PC-9 (cell line): ENCODE results near the gene TTBK2. TPM values are rescaled to one million over a fixed set of nuclear protein-coding genes. Genes with fewer than 3 reads are reported as not detected.

Experiments
- BruUV-seq: library from RNA; stranded (reverse); fragments of 400-500 nt; replicated peaks from 2 replicates; lab custom pipeline; 2021; lab: Mats Ljungman, UMichigan
- CTCF ChIA-PET: fragments of 300-600 bp; sonication (Branson Sonifier 250); formaldehyde crosslinking; loops from one replicate; lab custom pipeline; 2022; ENCODE audit warnings: antibody characterized with exemption; lab: Charles Lee
- POLR2A ChIA-PET: fragments of 300-600 bp; sonication (Branson Sonifier 250); formaldehyde crosslinking; loops from one replicate; lab custom pipeline; 2022; ENCODE audit warnings: antibody characterized with exemption; ENCODE audit not compliant: unreplicated experiment; lab: Charles Lee
- DNase-seq, 2 experiments: peaks; one replicate each; pipeline versions ENCODE4 v3.0.0 to v3.0.0-alpha.2; 2015 to 2022; ENCODE audit warnings: mixed read lengths in 1 of 2
- H2AFZ ChIP-seq: fragments of 200-600 bp; sonication (generic); 2 replicates; pipeline ENCODE4 v1.8.1; 2017; ENCODE audit warnings: antibody characterized with exemption
- H3F3A ChIP-seq: fragments of 200-600 bp; sonication (generic); 2 replicates; pipeline ENCODE4 v1.8.1; 2017; ENCODE audit warnings: antibody characterized with exemption, mild to moderate bottlenecking, low read depth; ENCODE audit not compliant: insufficient read depth
- H3K27ac ChIP-seq: fragments of 200-600 bp; sonication (generic); 2 replicates; pipeline ENCODE4 v1.6.1; 2016; ENCODE audit warnings: mixed run types
- H3K27me3 ChIP-seq: fragments of 200-600 bp; sonication (generic); 2 replicates; pipeline ENCODE4 v1.6.1; 2016; ENCODE audit warnings: low read depth, mixed run types; ENCODE audit not compliant: insufficient read depth
- H3K36me3 ChIP-seq: fragments of 200-600 bp; sonication (generic); 2 replicates; pipeline ENCODE4 v1.6.1; 2016; ENCODE audit warnings: low read depth, mixed run types
- H3K4me1 ChIP-seq: fragments of 200-600 bp; sonication (generic); replicated peaks from 2 replicates; pipeline ENCODE4 v1.6.1; 2016; ENCODE audit warnings: mixed run types; ENCODE audit not compliant: insufficient read depth
- H3K4me2 ChIP-seq: fragments of 200-600 bp; sonication (generic); 2 replicates; pipeline ENCODE4 v1.6.1; 2017; ENCODE audit warnings: mixed run types
- H3K4me3 ChIP-seq: fragments of 200-600 bp; sonication (generic); 2 replicates; pipeline ENCODE4 v1.6.1; 2016; ENCODE audit warnings: mixed run types
- H3K79me2 ChIP-seq: fragments of 200-600 bp; sonication (generic); 2 replicates; pipeline ENCODE4 v1.6.1; 2017; ENCODE audit warnings: low read depth, mixed run types
- H3K9me2 ChIP-seq: fragments of 200-600 bp; sonication (generic); 2 replicates; pipeline ENCODE4 v1.8.1; 2017; ENCODE audit warnings: mild to moderate bottlenecking; ENCODE audit not compliant: insufficient read depth
- H3K9me3 ChIP-seq: fragments of 200-600 bp; sonication (generic); 2 replicates; pipeline ENCODE4 v1.8.1; 2016; ENCODE audit warnings: low read depth; ENCODE audit not compliant: insufficient read depth
- H4K20me1 ChIP-seq: fragments of 200-600 bp; sonication (generic); 2 replicates; pipeline ENCODE4 v1.8.1; 2017; ENCODE audit not compliant: insufficient read depth
- EZH2 ChIP-seq: fragments of 200-600 bp; sonication (generic); IDR thresholded peaks from 2 replicates; pipeline ENCODE4 v1.8.0; 2017; ENCODE audit warnings: antibody characterized with exemption, low read depth
- intact Hi-C: fragments of 100-400 bp; cut with micrococcal nuclease; formaldehyde crosslinking; loops from one replicate; pipeline ENCODE4 v1.10.0; 2022; ENCODE audit not compliant: unreplicated experiment
- total RNA-seq: library from RNA; stranded (reverse); gene quantifications from 2 replicates; pipeline ENCODE4 v1.2.3, GENCODE V29; 2021
- TF ChIP-seq, protein P1 (sequence below): fragments of 200-600 bp; sonication (generic); conservative IDR thresholded peaks from 2 replicates; pipeline ENCODE4 v1.6.1; 2017; ENCODE audit warnings: mixed run types, antibody characterized with exemption, mild to moderate bottlenecking, moderate library complexity

TTBK2 gene
- total RNA-seq, 1 experiment from 2014 or later, result 22.6 TPM

DNA sequence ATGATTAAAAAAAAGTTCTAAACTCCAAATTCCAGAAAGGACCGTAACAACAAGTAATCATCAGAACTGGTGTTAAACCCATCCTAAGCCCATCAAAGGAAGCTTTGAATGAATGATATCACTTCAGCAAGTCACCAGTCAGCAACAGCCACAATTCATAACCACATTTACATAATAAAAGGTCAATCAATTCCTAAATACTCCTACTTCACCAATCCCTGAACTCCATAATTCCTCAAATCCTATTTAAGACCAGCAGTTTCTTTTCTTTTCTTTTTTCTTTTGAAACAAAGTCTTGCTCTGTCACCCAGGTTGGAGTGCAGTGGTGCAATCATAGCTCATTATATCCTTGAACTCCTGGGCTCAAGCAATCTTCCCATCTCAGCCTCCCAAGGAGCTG is 40.5 kb downstream of the TTBK2 start:
- no peaks in the 10 kb centered on the region for H3K79me2 ChIP-seq
- H3K4me1 ChIP-seq, result no peaks in the 10 kb centered on the region
- CTCF ChIA-PET, result no interaction called here
- no peak overlapping the region for H3K4me2 ChIP-seq
- POLR2A ChIA-PET, result no interaction called here
- no peaks in the 10 kb centered on the region for H4K20me1 ChIP-seq
- no peak overlapping the region for H3K4me3 ChIP-seq
- H2AFZ ChIP-seq, result no peak overlapping the region
- H3K27ac ChIP-seq, result no peak overlapping the region
- intact Hi-C loops, result no loop called here
- no peak for DNase-seq
- no peaks in the 10 kb centered on the region for H3F3A ChIP-seq
- no peaks in the 10 kb centered on the region for H3K9me2 ChIP-seq
- no TSS peak for BruUV-seq
- H3K27me3 ChIP-seq, result no peaks in the 10 kb centered on the region
- no peaks in the 10 kb centered on the region for H3K9me3 ChIP-seq
- no peak for TF ChIP-seq EZH2
- TF ChIP-seq, protein P1, sequence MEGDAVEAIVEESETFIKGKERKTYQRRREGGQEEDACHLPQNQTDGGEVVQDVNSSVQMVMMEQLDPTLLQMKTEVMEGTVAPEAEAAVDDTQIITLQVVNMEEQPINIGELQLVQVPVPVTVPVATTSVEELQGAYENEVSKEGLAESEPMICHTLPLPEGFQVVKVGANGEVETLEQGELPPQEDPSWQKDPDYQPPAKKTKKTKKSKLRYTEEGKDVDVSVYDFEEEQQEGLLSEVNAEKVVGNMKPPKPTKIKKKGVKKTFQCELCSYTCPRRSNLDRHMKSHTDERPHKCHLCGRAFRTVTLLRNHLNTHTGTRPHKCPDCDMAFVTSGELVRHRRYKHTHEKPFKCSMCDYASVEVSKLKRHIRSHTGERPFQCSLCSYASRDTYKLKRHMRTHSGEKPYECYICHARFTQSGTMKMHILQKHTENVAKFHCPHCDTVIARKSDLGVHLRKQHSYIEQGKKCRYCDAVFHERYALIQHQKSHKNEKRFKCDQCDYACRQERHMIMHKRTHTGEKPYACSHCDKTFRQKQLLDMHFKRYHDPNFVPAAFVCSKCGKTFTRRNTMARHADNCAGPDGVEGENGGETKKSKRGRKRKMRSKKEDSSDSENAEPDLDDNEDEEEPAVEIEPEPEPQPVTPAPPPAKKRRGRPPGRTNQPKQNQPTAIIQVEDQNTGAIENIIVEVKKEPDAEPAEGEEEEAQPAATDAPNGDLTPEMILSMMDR, result no peak
- H3K36me3 ChIP-seq, result no peaks in the 10 kb centered on the region

DNA sequence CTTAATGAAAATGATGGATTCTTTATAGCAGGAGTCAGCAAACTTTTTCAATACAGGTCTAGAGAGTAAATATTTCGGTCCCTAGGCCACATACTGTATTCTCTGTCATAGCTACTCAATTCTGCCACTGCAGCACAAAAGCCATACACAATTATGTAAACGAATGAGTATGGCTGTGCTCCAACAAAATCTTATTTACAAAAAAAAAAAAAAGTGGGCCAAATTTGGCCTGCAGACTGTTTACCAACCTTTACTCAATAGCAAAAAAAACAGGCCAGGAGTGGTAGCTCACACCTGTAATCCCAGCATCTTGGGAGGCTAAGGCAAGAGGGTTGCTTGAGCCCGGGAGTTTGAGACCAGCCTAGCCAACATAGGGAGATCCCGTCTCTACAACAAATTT is 41.1 kb downstream of the TTBK2 start:
- DNase-seq, result no peak
- no peaks in the 10 kb centered on the region for H3K4me1 ChIP-seq
- ChIA-PET POLR2A (interaction anchor here (0.6 kb wide), 1 partner anchor 257 kb away, joined by 8 read pairs; no protein-coding TSS in a partner anchor), CTCF (no interaction called here)
- H4K20me1 ChIP-seq, result no peaks in the 10 kb centered on the region
- H3K27ac ChIP-seq, result no peak overlapping the region
- no peaks in the 10 kb centered on the region for H3K79me2 ChIP-seq
- H2AFZ ChIP-seq, result no peak overlapping the region
- no TSS peak for BruUV-seq
- H3K4me2 ChIP-seq, result no peak overlapping the region
- no peaks in the 10 kb centered on the region for H3K9me3 ChIP-seq
- no peaks in the 10 kb centered on the region for H3K9me2 ChIP-seq
- H3K4me3 ChIP-seq, result no peak overlapping the region
- H3F3A ChIP-seq, result no peaks in the 10 kb centered on the region
- TF ChIP-seq, protein P1, result no peak
- TF ChIP-seq EZH2, result no peak
- intact Hi-C loops, result no loop called here
- H3K27me3 ChIP-seq, result no peaks in the 10 kb centered on the region
- H3K36me3 ChIP-seq, result no peaks in the 10 kb centered on the region

DNA sequence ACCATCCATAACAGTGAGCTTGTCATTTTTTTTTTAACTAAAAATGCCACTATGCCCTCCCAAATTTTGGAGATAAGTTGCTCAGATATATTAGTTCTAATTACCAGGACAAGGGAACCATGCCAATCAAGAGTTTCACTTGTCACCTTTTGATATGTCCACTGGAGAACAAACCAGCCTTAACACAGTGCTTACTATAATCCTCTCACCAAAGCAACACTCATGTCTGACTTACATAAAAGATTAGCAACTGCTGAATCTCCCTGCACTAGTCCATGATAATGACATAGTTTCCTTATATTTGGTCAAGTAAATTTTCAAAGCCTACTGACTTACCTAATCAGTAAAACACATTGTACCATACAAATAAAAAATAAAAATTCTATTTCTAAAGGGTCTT is 44.4 kb downstream of the TTBK2 start:
- TF ChIP-seq, protein P1, result no peak
- TF ChIP-seq EZH2, result no peak
- no peak overlapping the region for H3K27ac ChIP-seq
- no peak overlapping the region for H3K4me2 ChIP-seq
- intact Hi-C loops, result no loop called here
- CTCF ChIA-PET, result no interaction called here
- no peaks in the 10 kb centered on the region for H3K36me3 ChIP-seq
- no peak overlapping the region for H2AFZ ChIP-seq
- no peaks in the 10 kb centered on the region for H3F3A ChIP-seq
- H4K20me1 ChIP-seq, result no peaks in the 10 kb centered on the region
- POLR2A ChIA-PET, result no interaction called here
- no peaks in the 10 kb centered on the region for H3K9me3 ChIP-seq
- BruUV-seq, result no TSS peak
- H3K4me3 ChIP-seq, result no peak overlapping the region
- H3K9me2 ChIP-seq, result no peaks in the 10 kb centered on the region
- H3K4me1 ChIP-seq, result no peaks in the 10 kb centered on the region
- H3K27me3 ChIP-seq, result no peaks in the 10 kb centered on the region
- no peaks in the 10 kb centered on the region for H3K79me2 ChIP-seq
- no peak for DNase-seq
